Measurements from ENCODE around the gene TEDC1. TPM values are rescaled to one million over a fixed set of nuclear protein-coding genes. Genes with fewer than 3 reads are reported as not detected.
A peak's percentile ranks its signal among the peaks of the same experiment; 100 is the strongest.

The TEDC1 gene
- total RNA-seq, 1 donor from 2014 or later = 3.8 TPM

DNA sequence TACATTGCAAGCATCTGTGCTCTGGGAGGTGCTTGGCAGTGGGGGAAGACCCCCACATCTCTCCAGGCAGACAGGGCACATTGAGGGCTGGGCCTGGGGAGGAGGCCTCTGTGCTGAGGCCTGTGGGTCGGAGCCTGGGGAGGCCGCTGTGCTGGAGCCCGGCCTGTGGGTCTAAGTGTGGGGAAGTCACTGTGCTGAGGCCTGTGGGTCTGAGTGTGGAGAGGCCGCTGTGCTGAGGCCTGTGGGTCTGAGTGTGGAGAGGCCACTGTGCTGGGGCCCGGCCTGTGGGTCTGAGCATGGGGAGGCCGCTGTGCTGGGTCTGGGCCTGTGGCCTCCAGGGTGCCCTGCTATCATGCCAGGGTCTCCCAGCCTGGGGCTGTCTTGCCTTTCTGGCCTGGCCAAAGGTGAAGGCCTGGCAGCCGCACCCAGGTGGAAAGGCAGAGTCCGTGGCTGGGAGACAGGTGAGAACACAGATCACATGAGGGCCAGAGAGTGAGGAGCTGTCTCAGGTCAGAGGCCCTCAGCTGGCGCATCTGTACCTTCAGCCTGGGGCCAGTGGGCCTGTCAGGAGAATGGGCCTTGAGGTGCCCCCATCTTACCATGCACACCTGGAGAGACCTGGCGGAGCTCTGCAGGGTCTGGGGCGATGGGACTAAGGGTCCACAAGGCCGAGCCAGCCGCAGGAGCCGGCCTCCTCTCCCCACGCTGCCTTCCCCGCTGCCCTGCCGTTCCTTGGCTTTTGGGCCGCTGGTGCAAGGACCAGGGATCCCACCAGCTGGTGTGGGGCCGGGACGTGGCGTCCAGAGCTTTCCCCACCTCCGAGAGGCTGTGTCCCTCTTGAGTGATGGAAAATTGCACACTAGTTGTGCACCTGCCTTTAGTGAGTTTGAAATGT lies 35.0 kb upstream of the TEDC1 start:
- no peak for DNase-seq (ENCODE audit: low spot score)
- intact Hi-C loops (cut with DNase I) = no loop called here

DNA sequence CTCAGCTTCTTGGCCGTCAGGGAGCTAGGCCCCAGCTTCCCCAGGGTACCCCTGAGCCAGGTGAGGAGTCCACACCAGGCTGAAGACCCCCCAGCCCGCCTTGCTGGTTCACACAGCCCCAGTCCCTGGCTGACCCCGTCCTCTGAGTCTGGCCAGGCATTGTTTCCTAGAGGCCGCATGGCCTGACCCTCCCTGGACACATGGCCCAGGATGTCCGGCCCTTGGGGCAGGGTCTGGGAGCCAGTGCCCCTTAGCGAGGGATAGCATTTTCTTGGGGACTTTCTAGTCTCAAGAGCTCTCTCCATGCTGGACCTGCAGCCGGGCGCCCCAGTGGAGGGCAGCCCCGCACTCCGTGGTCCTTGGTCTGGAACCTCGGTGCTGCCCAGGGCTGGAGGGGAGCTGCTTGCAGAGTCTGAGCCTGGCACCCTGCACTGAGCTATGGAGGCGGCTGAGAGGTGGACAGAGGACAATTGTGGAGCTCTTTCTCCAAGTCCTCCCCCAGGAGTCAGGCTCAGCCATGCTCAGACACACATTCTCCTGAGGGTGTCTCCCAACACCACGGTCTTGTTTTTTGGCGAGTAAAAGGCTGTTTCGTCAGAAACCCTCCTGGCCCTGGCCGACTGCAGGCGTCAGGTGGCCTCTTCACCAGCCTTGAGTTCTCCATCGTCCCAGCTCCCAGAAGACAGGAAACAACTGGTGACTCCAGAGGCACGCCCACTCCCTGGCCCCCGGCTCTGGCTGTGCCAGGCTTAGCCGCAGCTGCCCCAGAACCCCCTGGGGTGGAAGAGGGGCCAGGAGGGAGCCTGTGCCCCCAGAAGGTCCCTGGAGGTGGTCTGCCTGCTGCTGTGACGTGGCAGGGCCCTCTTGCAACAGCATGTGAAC lies 34.1 kb upstream of the TEDC1 start:
- intact Hi-C loops (cut with DNase I) = no loop called here
- no peak for DNase-seq (ENCODE audit: low spot score)

DNA sequence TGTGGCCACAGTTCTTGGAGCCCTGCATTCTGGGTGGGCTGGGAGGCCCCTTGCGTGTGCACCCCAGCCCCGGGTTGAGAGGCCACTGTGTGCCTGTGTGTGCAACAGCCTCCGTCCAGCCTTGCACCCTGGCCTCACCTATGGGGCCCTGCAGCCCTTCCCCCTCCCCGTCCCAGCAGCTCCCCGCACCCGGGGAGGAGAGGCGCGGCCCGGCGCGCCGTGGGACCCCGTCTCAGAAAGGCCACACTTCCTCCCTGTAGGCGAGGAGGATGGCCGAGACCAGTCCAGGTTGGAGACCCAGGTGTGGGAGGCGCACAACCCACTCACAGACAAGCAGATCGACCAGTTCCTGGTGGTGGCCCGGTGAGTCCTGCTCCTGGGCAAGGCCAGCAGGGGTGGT lies 33.0 kb upstream of the TEDC1 start:
- intact Hi-C loops (cut with DNase I) = no loop called here
- DNase-seq (ENCODE audit: low spot score) = no peak

DNA sequence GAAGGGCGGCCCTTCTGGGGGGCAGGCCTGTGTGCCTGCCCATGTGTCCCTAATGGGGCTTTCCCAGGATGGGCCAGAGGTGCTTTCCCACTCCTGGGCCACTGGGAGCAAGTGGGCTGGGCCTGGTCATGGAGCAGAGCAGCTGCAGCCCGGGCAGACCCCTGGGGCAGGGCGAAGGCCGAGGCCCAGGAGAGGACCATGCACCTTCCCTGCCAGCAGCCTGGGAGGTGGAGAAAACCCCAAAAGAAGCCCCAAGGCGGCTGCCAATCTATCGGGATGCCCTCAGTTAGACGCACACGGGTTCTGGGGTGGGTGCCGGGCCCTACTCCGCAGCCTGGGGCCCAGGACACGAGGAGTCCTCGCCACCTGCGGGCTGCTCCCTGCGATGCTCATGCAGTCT lies 32.5 kb upstream of the TEDC1 start:
- intact Hi-C loops (cut with DNase I) = no loop called here
- no peak for DNase-seq (ENCODE audit: low spot score)

DNA sequence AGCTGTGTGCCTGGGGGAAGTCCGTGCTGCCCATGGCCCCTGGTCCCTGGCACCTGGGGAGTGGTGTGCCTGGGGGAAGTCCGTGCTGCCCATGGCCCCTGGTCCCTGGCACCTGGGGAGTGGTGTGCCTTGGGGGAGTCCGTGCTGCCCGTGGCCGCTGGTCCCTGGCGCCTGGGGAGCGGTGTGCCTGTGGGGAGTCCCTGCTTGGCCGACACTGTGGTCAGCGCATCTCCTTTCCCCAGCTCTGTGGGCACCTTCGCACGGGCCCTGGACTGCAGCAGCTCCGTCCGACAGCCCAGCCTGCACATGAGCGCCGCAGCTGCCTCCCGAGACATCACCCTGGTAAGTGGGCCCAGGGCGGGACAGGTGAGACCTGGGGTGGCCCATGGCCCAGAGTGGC lies 30.9 kb upstream of the TEDC1 start:
- no peak for DNase-seq (ENCODE audit: low spot score)
- intact Hi-C loops (cut with DNase I) = no loop called here

DNA sequence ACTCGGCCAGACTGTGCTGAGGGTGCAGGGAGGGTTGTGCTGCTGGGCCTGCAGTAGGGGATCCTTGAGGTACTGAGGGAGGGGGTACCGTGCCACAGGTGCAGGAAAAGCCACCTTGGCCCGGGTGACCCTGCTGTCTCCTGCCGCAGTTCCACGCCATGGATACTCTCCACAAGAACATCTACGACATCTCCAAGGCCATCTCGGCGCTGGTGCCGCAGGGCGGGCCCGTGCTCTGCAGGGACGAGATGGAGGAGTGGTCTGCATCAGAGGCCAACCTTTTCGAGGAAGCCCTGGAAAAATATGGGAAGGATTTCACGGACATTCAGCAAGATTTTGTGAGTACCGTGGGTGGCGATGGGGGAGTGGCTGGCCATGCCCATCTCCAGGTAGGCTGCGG lies 30.4 kb upstream of the TEDC1 start:
- no peak for DNase-seq (ENCODE audit: low spot score)
- intact Hi-C loops (cut with DNase I) = no loop called here

DNA sequence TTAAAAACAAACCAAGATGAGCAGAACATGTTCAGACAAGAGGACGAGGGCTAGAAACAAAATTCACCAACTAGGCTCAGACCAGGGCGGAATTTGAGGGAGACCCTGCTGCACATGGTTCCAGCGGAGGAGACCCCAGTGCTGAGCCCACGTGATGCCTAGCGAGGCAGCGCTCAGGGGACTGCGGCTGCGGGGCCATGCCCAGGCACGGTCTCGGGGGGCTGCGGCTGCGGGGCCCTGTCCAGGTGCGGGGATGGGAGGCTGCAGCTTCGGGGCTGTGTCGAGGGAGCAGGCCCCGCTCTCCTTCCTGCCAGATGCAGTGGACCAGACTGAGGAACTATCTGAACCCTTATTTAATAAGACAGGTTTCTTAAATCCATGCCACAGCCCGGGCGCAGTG lies 29.1 kb upstream of the TEDC1 start:
- intact Hi-C loops (cut with DNase I) = no loop called here

DNA sequence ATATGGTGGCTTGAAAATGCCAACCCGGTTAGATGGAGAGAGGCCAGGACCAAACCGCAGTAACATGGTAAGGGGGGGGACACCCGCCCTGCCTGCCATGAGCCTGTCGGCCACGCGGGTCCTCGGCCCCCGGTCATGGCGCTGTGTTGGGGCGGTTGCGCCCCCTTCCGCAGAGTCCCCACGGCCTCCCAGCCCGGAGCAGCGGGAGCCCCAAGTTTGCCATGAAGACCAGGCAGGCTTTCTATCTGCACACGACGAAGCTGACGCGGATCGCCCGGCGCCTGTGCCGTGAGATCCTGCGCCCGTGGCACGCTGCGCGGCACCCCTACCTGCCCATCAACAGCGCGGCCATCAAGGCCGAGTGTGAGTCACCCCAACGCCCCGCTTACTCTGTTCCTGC lies 26.5 kb upstream of the TEDC1 start:
- DNase-seq (ENCODE audit: low spot score) = no peak
- intact Hi-C loops (cut with DNase I) = no loop called here

More for the DNA sequence above, 29.1 kb upstream of the TEDC1 start:
- DNase-seq (ENCODE audit: low spot score) = no peak

DNA sequence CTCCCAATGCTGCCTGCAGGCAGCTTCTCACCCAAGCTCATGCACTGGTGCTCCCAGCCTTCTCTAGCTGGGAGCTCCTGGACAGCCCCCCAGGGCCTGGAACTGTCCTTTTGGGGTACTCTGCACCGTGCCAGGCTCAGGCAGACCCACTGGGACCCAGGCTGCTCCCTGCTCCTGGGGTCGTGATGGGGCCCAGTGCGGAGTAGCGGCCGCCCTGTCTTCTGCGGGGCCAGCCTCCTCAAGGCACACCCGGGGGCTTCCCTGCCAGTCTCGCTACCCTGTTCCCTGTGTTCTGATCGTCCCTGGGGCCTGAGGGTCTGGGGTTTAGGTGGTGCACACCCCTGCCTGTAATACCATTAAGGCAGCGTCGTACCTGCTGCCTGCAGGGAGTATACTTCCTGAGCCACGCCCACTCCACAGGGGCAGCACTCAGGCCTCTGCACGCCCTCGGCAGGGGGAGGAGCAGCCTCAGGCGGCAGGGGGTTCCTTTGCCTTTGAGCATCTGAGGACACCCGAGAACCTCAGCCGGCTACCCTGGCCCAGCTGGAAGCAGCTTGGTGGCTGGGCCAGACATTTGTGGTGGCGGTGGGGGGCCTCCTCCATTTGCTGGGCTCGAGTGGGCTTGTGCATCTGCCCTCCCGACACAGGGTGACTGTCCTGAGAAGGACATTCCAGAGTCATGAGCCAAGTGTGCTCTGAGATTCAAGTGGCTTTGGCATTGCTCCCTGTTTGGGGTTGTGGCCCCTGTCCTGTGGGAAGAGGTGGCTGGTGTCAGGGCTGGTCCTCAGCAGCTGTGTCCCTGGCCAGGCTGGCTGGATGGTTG lies 25.6 kb upstream of the TEDC1 start:
- intact Hi-C loops (cut with DNase I) = no loop called here
- DNase-seq (ENCODE audit: low spot score) = no peak

DNA sequence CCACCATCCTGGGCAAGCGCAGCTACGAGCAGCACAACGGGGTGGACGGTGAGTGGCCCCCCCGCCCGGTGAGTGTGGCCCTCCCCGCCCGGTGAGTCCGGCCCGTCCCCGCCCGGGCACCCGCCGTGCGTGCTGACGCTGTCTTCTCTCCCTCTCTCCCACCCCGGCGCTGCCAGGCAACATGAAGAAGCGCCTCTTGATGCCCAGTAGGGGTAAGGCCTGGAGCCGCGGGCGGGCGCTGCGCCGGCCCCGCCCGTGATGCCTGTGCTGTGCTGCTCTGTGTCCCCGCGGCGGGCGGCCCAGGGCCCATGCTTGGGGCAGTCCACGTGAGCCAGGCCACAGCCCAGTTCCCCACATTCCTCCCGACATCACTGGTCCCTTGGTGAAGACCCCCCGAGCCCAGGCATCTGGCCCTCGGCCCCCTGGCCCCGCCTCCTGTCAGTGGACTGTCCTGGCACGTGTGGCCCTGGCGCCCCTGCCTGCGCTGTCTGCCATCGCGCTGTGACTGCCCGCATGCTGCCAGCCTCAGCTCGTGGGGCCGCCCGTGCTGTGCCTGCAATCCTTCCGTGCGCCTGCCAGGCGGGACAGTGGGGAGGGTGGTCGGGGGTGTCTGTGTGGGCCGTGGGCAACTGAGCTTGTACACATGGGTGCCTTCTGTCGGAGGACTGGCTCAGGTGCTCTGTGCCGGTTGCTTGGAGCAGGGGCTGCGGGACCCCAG lies 24.4 kb upstream of the TEDC1 start:
- DNase-seq (ENCODE audit: low spot score) = peak; percentile 92
- intact Hi-C loops (cut with DNase I) = no loop called here

DNA sequence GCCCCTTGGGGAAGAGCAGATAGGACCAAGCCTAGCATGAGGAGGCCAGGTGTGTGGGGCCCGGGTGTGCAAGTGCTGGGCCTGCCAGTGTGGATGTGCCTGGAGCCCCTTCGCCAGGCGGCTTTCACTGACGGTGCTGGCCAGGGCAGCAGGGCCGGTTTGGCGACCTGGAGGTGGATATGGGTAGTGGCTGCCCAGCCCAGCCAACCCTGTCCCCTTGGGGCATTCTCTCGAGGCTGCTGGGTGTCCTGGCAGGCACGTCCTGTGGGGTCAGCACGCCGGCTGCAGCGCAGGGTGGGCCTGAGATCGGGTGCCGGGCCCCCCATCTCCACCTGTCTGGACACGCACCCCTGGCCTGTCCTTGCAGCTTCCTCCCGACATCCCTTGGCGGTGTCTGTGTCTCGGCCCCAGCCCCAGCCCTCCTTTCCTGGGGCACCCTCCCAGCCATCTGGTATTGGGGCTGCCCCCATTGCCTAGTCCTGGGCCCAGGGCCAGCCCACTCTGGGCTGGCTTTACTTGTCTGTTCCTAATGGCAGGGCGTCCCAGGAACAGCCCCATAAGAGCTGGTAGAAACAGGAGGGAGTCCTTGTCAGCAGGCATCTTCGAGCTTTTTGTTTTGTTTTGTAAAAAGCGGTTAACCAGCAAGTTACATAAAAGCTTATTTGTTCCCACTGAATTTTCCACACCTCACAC lies 23.7 kb upstream of the TEDC1 start:
- intact Hi-C loops (cut with DNase I) = no loop called here
- no peak for DNase-seq (ENCODE audit: low spot score)

DNA sequence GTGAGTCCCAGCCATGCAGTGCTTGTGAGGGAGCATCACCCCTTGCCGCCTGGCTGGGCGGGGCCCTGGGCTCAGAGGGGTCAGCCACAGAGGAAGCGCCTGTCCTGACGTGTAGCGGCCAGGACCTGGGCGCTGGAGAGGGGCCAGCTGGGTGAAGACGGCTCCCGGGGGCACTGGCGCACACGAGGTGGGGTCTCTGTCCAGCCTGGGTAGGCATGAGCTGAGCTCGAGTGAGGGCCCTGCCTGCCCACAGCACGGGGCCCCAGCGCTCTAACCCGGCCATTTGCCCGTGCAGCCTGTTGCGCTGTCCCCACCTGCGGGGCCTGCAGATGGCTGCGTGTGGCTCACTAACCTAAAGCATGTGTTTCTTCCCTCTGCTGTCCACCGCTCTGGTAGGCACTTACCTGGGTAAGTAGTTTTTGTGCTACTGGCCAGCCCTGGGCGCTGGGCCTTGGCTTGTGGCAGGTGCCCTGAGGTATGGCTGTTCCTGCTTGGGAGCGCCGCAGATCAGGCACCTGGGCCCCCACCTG lies 23.0 kb upstream of the TEDC1 start:
- no peak for DNase-seq (ENCODE audit: low spot score)
- intact Hi-C loops (cut with DNase I) = no loop called here

DNA sequence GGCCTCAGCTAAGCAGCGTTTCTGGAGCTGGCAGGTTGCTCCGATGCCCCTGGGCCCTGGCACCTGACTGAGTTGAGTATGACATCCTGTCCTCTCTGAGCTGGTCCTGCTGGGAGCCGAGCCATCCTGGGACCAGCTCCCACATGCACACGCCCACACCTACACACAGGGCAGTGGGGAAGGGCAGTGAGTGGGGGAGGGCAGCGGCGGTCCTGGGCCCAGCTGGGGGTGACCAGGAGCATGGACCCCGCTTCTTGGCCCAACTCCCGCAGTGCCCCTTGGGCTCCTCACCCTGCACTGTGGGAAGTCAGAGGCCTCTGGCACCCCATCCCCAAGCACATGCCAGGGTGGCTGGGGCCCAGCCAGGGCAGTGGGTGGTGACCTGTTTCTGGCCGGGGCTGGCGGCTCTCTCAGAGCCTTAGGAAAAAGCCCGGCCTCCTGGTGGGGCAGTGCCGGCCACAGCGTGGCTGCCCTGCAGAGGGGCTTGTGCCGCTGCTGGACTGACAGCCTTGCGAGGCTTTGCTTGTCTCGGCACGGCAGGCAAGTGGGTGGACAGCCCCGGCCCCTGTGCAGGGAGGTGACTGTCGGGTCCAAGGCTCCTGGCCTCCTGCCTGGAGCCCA lies 22.3 kb upstream of the TEDC1 start:
- DNase-seq (ENCODE audit: low spot score) = no peak
- intact Hi-C loops (cut with DNase I) = no loop called here

DNA sequence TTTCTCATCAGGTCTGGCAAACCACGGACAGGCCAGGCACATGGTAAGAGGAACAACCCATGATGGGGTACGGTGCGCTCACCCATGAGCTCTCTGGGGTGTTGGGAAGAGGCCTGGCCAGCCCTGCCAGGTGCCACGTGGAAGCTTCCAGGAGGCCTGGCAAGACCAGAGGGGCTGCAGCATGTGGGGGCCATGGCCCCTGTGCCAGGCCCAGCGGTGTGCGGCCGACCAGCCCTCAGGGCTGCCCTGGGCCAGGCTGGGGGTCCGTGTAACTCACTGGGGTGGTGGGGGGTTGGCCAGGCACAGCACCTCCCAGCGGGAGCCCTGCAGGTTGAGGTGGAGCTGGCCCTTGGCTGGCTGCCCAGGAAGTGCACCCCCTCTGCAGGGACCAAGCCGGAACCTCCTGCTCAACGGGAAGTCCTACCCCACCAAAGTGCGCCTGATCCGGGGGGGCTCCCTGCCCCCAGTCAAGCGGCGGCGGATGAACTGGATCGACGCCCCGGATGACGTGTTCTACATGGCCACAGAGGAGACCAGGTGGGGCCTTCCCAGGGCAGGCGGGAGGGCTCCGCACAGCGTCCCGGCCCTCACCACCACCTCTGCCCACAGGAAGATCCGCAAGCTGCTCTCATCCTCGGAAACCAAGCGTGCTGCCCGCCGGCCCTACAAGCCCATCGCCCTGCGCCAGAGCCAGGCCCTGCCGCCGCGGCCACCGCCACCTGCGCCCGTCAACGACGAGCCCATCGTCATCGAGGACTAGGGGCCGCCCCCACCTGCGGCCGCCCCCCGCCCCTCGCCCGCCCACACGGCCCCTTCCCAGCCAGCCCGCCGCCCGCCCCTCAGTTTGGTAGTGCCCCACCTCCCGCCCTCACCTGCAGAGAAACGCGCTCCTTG lies 21.3 kb upstream of the TEDC1 start:
- DNase-seq (ENCODE audit: low spot score) = no peak

DNA sequence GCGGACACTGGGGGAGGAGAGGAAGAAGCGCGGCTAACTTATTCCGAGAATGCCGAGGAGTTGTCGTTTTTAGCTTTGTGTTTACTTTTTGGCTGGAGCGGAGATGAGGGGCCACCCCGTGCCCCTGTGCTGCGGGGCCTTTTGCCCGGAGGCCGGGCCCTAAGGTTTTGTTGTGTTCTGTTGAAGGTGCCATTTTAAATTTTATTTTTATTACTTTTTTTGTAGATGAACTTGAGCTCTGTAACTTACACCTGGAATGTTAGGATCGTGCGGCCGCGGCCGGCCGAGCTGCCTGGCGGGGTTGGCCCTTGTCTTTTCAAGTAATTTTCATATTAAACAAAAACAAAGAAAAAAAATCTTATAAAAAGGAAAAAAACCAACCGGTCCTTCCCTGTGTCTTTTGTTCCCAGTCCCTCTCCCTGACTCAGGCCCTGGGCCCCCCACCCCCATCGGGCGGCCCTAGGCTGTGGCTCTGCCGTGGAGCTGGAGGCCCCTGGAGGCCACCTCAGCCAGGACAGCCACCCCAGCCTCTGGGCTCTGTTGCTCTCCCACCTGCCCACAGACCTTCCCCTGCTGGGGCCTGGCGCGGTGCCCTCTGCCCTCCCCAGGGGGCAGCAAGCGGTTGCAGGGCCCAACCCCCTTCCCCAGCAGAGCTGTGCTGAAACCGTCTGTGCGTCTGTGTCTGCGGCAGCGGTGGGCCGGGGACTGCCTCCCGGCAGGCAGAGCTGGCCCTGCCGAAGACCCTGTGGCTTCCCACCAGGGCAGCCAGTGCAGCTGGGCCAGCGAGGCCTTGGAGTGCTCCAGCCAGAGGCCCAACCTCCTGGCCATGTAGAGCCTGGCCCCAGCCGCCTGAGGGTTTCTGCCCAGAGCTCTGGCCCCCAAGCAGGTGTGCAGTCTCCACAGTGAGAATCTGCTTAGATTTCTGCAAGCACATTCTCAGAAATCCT lies 20.4 kb upstream of the TEDC1 start:
- DNase-seq (ENCODE audit: low spot score) = no peak
- intact Hi-C loops (cut with DNase I) = loop anchor here (5.0 kb wide), 1 partner anchor 378 kb away; no protein-coding TSS in a partner anchor

More for the DNA sequence above, 21.3 kb upstream of the TEDC1 start:
- intact Hi-C loops (cut with DNase I) = loop anchor here (5.0 kb wide), 1 partner anchor 377 kb away; no protein-coding TSS in a partner anchor
